ENCODE measurements around the gene HSPB6. TPM values are rescaled to one million over a fixed set of nuclear protein-coding genes. Genes with fewer than 3 reads are reported as not detected.

The HSPB6 gene
- total RNA-seq, 1 experiment from 2014 or later: 0.93 TPM

DNA sequence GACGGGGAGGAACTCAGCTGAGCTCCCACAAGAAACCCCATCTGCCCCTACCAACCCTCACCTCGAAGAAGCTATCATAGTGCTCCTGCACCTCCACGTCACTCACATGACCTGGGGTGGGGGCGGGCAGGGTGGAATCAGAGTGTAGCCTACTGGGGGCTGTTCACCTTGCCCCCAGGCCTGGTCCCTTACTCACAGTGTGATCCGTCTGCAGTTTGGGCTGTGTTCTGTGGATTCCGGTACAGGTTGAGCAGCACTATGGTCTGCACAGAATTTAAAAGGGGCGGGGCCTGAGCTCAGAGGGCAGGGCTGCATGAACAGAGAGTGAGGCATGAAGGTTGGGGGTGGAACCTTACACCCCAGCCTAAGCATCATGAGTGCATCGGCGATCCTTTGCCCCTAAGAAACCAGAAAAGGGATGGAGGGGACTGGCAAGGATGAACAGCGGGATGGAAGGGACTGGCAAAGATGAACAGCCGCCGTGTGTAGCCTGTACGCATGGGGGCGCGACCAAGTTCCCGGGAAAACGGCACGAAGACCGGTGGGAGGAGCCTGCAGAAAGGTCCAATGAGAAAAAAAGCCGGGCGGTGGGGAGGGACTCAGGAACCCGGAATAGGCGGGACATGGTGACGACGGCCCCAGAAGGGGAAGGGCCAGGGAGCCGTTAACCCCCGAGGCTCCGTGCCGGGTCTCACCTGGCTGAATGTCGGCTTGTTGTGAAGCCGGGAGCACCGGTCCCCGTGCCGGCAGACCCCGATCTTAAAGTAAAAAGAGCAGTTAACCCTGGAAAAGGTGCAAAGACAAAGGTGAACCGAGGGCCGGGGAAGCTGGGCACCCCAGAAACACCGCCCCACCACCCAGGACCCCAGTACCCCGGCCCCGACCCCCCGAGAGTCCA is 12.2 kb downstream of the HSPB6 start:
- ChIA-PET CTCF (interaction anchor here (0.9 to 2.2 kb wide), 3 partner anchors 42 to 188 kb away, joined by 3 to 6 read pairs (median 3); no protein-coding TSS in a partner anchor), POLR2A (interaction anchor here (0.6 to 1.7 kb wide), 7 partner anchors 11 to 75 kb away, joined by 3 to 7 read pairs (median 4); no protein-coding TSS in a partner anchor), RAD21 (ENCODE audit: low non-redundant PET in 1 of 2, low total read pairs in 2 of 2, uncharacterized antibody in 2 of 2, unreplicated experiment in 2 of 2) (interaction anchor here in 1 of 2 experiments (0.7 to 1.7 kb wide), 2 partner anchors 75 to 187 kb away, joined by 4 to 6 read pairs; no protein-coding TSS in a partner anchor)
- Histone ChIP-seq H3K27me3 (ENCODE audit: insufficient read depth, low read length) (no peaks in the 10 kb centered on the region), H3K4me1 (ENCODE audit: control insufficient read depth in 1 of 2, insufficient read depth in 2 of 2, low read length in 2 of 2) (peaks cover 30 to 42% of the 10 kb centered on the region in 2 experiments), H2AFZ (ENCODE audit: low read depth, low read length, poor library complexity, severe bottlenecking) (no peak overlapping the region), H4K20me1 (ENCODE audit: insufficient read depth) (no peaks in the 10 kb centered on the region), H3K27ac (ENCODE audit: low read depth, low read length) (peak overlapping the region; percentile 78), H3K4me2 (ENCODE audit: low read length) (peak overlapping the region; percentile 99), H3K9me2 (ENCODE audit: insufficient read depth) (no peaks in the 10 kb centered on the region), H3K4me3 (replicated peaks in 1 of 2; ENCODE audit: low read depth in 1 of 2, low read length in 2 of 2) (peak overlapping the region; percentile 93 to 99), H3K36me3 (ENCODE audit: control insufficient read depth in 1 of 2, insufficient read depth in 2 of 2, low read length in 2 of 2) (no peaks in the 10 kb centered on the region; a peak in 1 of 4 replicates), H3K9me3 (ENCODE audit: control insufficient read depth in 1 of 2, insufficient read depth in 1 of 2, low read depth in 1 of 2, low read length in 2 of 2) (no peaks in the 10 kb centered on the region), H3K9ac (ENCODE audit: low read length) (peak overlapping the region; percentile 82), H3K79me2 (ENCODE audit: insufficient read depth, low read length) (peaks cover 19% of the 10 kb centered on the region)
- ATAC-seq (peak; percentile 65), DNase-seq (ENCODE audit: low read depth, low spot score) (peak; percentile 93)
- intact Hi-C loops (cut with micrococcal nuclease): loop anchor here (1.0 kb wide), 1 partner anchor 187 kb away; no protein-coding TSS in a partner anchor
- TF ChIP-seq POLR2AphosphoS5 (IDR thresholded peaks at IDR 0.05; ENCODE audit: low read depth, low read length) (peak; percentile 53; the same call in 1 of the 2 replicates), ELF1 (IDR thresholded peaks at IDR 0.05; ENCODE audit: borderline replicate concordance, low read depth) (no peak; the same call in 1 of the 2 replicates), TCF7L2 (IDR thresholded peaks at IDR 0.05; ENCODE audit: borderline replicate concordance, extremely low read depth, insufficient read depth, insufficient read length) (peak; percentile 36), RAD21 (IDR thresholded peaks at IDR 0.05; ENCODE audit: low read depth) (no peak), SP1 (IDR thresholded peaks at IDR 0.05; ENCODE audit: low read depth) (peak; percentile 38; the same call in 1 of the 2 replicates), MAX (IDR thresholded peaks at IDR 0.05) (peak; percentile 75)
- TF ChIP-seq, protein P1, sequence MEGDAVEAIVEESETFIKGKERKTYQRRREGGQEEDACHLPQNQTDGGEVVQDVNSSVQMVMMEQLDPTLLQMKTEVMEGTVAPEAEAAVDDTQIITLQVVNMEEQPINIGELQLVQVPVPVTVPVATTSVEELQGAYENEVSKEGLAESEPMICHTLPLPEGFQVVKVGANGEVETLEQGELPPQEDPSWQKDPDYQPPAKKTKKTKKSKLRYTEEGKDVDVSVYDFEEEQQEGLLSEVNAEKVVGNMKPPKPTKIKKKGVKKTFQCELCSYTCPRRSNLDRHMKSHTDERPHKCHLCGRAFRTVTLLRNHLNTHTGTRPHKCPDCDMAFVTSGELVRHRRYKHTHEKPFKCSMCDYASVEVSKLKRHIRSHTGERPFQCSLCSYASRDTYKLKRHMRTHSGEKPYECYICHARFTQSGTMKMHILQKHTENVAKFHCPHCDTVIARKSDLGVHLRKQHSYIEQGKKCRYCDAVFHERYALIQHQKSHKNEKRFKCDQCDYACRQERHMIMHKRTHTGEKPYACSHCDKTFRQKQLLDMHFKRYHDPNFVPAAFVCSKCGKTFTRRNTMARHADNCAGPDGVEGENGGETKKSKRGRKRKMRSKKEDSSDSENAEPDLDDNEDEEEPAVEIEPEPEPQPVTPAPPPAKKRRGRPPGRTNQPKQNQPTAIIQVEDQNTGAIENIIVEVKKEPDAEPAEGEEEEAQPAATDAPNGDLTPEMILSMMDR (IDR thresholded peaks at IDR 0.05 in 2 of 3, conservative IDR thresholded peaks at IDR 0.05 in 1 of 3; ENCODE audit: borderline replicate concordance in 1 of 3, insufficient read depth in 1 of 3, low read depth in 2 of 3, low read length in 2 of 3): peak in 2 of 3 experiments; percentile 29 to 38; a peak in 1 of 6 replicates
- BruUV-seq (replicated peaks): TSS peak; percentile 67
